HG02943 (cell line): ENCODE data around the gene ADAM23.

Source experiments
- ATAC-seq: cut with Tn5 transposase; IDR thresholded peaks from one replicate; pipeline ENCODE4 v1.9.1; 2021; ENCODE audit warnings: mild to moderate bottlenecking, low read depth, moderate library complexity; ENCODE audit not compliant: unreplicated experiment

Gene ADAM23

DNA sequence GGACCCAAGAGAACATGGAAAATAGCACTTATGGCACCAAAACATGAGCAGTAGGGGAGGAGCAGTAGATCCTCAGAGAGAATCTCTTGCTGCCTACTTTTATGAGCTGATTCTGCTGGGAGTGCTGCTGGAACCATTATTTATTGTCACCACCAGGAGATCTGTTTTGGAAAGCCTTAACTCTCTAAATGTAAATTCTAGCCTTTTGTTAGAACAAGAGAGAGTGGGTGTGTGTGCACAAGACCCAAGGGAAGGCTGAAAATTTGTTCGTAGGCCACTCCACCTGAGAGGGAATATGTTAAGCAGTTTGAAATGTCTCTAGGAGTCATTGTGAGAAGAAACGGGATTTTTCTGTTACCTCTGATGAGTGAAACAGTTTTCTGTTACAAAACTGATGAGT, 182.8 kb downstream of the ADAM23 start:
- no peak for ATAC-seq

- no peak for ATAC-seq
Observed at GRCh38 chr2:206627632-206628031, 184.3 kb downstream of the ADAM23 start.

- ATAC-seq, result no peak
Observed at GRCh38 chr2:206631340-206631739, 188.0 kb downstream of the ADAM23 start.

GRCh38 chr2:206635015-206635414, 191.7 kb downstream of the ADAM23 start:
- ATAC-seq, result no peak

GRCh38 chr2:206639636-206640035, 196.3 kb downstream of the ADAM23 start:
- no peak for ATAC-seq

DNA sequence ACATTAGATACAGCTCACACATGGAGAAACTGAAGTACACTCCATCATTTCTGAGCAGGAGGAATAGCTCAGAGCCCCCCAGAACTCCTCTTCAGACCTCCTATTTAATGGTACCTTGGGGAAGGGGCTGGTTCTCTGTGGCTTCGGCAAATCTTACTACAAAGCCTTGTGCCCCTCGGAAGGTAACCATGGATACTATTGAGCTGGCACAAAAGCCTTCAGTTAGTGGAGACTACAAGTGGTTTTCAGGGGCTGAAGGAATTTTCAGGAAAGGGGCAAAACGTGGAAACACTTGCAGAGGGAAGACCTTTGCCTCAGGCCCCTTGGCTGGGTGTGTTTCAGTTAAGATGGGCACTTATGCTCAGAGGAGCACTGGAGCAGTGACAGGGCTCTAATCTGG, 197.9 kb downstream of the ADAM23 start:
- no peak for ATAC-seq

- ATAC-seq, result no peak
Observed at GRCh38 chr2:206642075-206643025, 199.0 kb downstream of the ADAM23 start, which contains the start of gene FAM237A. TSS of gene FAM237A (plus strand) at chr2:206642487. CDS start at chr2:206644237, 1,750 bp downstream.

- ATAC-seq, result no peak
Observed at GRCh38 chr2:206647985-206648384, 204.7 kb downstream of the ADAM23 start.

DNA sequence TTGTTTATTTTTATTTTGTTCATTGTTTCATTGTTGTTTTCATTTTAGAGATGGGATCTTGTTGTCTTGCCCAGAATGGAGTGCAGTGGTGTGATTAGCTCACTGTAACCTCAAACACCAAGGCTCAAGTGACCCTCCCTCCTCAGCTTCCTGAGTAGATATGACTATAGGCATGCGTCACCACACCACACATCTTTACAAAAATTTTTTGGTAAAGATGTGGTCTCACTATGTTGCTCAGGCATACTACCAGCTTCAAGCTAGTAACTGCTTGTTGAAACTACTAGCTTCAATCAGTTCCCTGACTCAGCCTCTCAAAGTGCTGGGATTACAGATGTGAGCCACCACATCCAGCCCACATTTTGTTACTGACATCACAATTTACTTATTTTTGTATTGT, 213.8 kb downstream of the ADAM23 start:
- no peak for ATAC-seq

DNA sequence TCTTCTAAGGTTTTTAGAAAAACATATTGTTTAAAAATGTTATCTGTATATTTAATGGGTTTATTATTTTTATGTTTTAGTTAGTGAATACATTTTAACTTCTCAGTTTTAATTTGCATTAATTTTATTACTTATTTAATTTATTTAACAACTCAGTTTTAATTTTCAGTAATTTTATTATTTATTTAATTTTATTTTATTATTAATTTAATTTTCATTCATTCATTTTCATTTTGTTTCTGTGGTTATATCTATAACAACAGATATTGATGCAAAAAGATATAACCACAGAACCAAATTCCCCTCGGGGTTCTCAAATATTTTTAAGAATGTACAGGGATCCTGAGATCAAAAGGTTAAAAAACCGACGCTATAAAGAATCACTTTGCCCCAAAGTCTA, 221.9 kb downstream of the ADAM23 start:
- no peak for ATAC-seq
